ENCODE results near the gene ELP1. TPM values are rescaled to one million over a fixed set of nuclear protein-coding genes. Genes with fewer than 3 reads are reported as not detected.

The ELP1 gene
- total and polyA plus RNA-seq, 2 donors (not counting 1 experiment from before 2014, with no cell fraction given), result 18.7 to 41.9 TPM

- TF ChIP-seq EZH2 (IDR thresholded peaks at IDR 0.05; ENCODE audit: low read length, missing control alignments) (no peak), CTCF (conservative IDR thresholded peaks at IDR 0.05 in 1 of 2, IDR thresholded peaks at IDR 0.05 in 1 of 2; ENCODE audit: low read depth in 1 of 2, low read length in 2 of 2) (no peak)
- H3K4me3 ChIP-seq (replicated peaks in 1 of 4; ENCODE audit: control extremely low read depth in 1 of 4, insufficient read depth in 1 of 4, low read depth in 3 of 4, low read length in 4 of 4), result no peak overlapping the region
These were observed 98.1 kb downstream of the ELP1 start for GRCh38 chr9:108835831-108836230.

GRCh38 chr9:108834959-108835665 is 98.8 kb downstream of the ELP1 start:
- no peaks in the 10 kb centered on the region for H3K27me3 ChIP-seq (ENCODE audit: control insufficient read depth, insufficient read depth, low read length)
- no peaks in the 10 kb centered on the region for H3K4me1 ChIP-seq (ENCODE audit: control insufficient read depth, extremely low read depth, insufficient read depth, low read length)
- no peak overlapping the region for H2AFZ ChIP-seq (ENCODE audit: low read length)
- no peak overlapping the region for H3K4me2 ChIP-seq (ENCODE audit: extremely low read depth, insufficient read depth, low read length)
- no peak overlapping the region for H3K9ac ChIP-seq (ENCODE audit: insufficient read depth, low read length)
- no peaks in the 10 kb centered on the region for H3K9me3 ChIP-seq (ENCODE audit: control insufficient read depth, insufficient read depth, low read depth, low read length)
- no peaks in the 10 kb centered on the region for H3K36me3 ChIP-seq (ENCODE audit: control insufficient read depth, insufficient read depth, low read length)
- TF ChIP-seq CTCF (conservative IDR thresholded peaks at IDR 0.05 in 1 of 2, IDR thresholded peaks at IDR 0.05 in 1 of 2; ENCODE audit: low read depth in 1 of 2, low read length in 2 of 2) (no peak), EZH2 (IDR thresholded peaks at IDR 0.05; ENCODE audit: low read length, missing control alignments) (no peak)
- no peak for DNase-seq (ENCODE audit: low read depth in 2 of 2)
- no peaks in the 10 kb centered on the region for H4K20me1 ChIP-seq (ENCODE audit: control insufficient read depth, extremely low read depth, insufficient read depth, low read length)
- H3K79me2 ChIP-seq (ENCODE audit: control insufficient read depth, insufficient read depth, low read length), result no peaks in the 10 kb centered on the region
- no peak overlapping the region for H3K27ac ChIP-seq (ENCODE audit: insufficient read depth, low read length)
- no peak overlapping the region for H3K4me3 ChIP-seq (replicated peaks in 1 of 4; ENCODE audit: control extremely low read depth in 1 of 4, insufficient read depth in 1 of 4, low read depth in 3 of 4, low read length in 4 of 4)

More at GRCh38 chr9:108835831-108836230, 98.1 kb downstream of the ELP1 start:
- Histone ChIP-seq H3K36me3 (ENCODE audit: control insufficient read depth, insufficient read depth, low read length) (no peaks in the 10 kb centered on the region), H3K79me2 (ENCODE audit: control insufficient read depth, insufficient read depth, low read length) (no peaks in the 10 kb centered on the region), H2AFZ (ENCODE audit: low read length) (no peak overlapping the region), H3K27ac (ENCODE audit: insufficient read depth, low read length) (no peak overlapping the region), H3K4me2 (ENCODE audit: extremely low read depth, insufficient read depth, low read length) (no peak overlapping the region), H3K9ac (ENCODE audit: insufficient read depth, low read length) (no peak overlapping the region), H3K9me3 (ENCODE audit: control insufficient read depth, insufficient read depth, low read depth, low read length) (no peaks in the 10 kb centered on the region), H3K4me1 (ENCODE audit: control insufficient read depth, extremely low read depth, insufficient read depth, low read length) (no peaks in the 10 kb centered on the region), H4K20me1 (ENCODE audit: control insufficient read depth, extremely low read depth, insufficient read depth, low read length) (no peaks in the 10 kb centered on the region), H3K27me3 (ENCODE audit: control insufficient read depth, insufficient read depth, low read length) (no peaks in the 10 kb centered on the region)
- no peak for DNase-seq (ENCODE audit: low read depth in 2 of 2)

- H3K4me1 ChIP-seq (ENCODE audit: control insufficient read depth, extremely low read depth, insufficient read depth, low read length), result no peaks in the 10 kb centered on the region
- H3K79me2 ChIP-seq (ENCODE audit: control insufficient read depth, insufficient read depth, low read length), result no peaks in the 10 kb centered on the region
- H3K4me2 ChIP-seq (ENCODE audit: extremely low read depth, insufficient read depth, low read length), result no peak overlapping the region
- H3K27ac ChIP-seq (ENCODE audit: insufficient read depth, low read length), result no peak overlapping the region
- H3K4me3 ChIP-seq (replicated peaks in 1 of 4; ENCODE audit: control extremely low read depth in 1 of 4, insufficient read depth in 1 of 4, low read depth in 3 of 4, low read length in 4 of 4), result no peak overlapping the region
- no peak for TF ChIP-seq EZH2 (IDR thresholded peaks at IDR 0.05; ENCODE audit: low read length, missing control alignments)
- no peak for TF ChIP-seq CTCF (conservative IDR thresholded peaks at IDR 0.05 in 1 of 2, IDR thresholded peaks at IDR 0.05 in 1 of 2; ENCODE audit: low read depth in 1 of 2, low read length in 2 of 2)
- no peaks in the 10 kb centered on the region for H4K20me1 ChIP-seq (ENCODE audit: control insufficient read depth, extremely low read depth, insufficient read depth, low read length)
- H3K9ac ChIP-seq (ENCODE audit: insufficient read depth, low read length), result no peak overlapping the region
- no peak for DNase-seq (ENCODE audit: low read depth in 2 of 2)
- H3K27me3 ChIP-seq (ENCODE audit: control insufficient read depth, insufficient read depth, low read length), result no peaks in the 10 kb centered on the region
- H2AFZ ChIP-seq (ENCODE audit: low read length), result no peak overlapping the region
- H3K9me3 ChIP-seq (ENCODE audit: control insufficient read depth, insufficient read depth, low read depth, low read length), result no peaks in the 10 kb centered on the region
- H3K36me3 ChIP-seq (ENCODE audit: control insufficient read depth, insufficient read depth, low read length), result no peaks in the 10 kb centered on the region
These were observed 101.8 kb downstream of the ELP1 start for GRCh38 chr9:108832179-108832500.

Measured in fibroblast of lung (primary cell).